NCI-H446 treated with DMSO at 0.1 percent for 48 hours (cell line): ENCODE data around the gene COX19.

ENCODE experiments used
- DNase-seq: peaks from one replicate; lab custom pipeline; 2025; lab: John Stamatoyannopoulos, UW

Gene COX19, protein sequence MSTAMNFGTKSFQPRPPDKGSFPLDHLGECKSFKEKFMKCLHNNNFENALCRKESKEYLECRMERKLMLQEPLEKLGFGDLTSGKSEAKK

GRCh38 chr7:974820-975681, at the start of gene COX19:
Gene COX19, minus strand, starts transcription at chr7:975549. Its CDS starts 40 bp downstream, at chr7:975509.
- peak; percentile 70 for DNase-seq

DNA sequence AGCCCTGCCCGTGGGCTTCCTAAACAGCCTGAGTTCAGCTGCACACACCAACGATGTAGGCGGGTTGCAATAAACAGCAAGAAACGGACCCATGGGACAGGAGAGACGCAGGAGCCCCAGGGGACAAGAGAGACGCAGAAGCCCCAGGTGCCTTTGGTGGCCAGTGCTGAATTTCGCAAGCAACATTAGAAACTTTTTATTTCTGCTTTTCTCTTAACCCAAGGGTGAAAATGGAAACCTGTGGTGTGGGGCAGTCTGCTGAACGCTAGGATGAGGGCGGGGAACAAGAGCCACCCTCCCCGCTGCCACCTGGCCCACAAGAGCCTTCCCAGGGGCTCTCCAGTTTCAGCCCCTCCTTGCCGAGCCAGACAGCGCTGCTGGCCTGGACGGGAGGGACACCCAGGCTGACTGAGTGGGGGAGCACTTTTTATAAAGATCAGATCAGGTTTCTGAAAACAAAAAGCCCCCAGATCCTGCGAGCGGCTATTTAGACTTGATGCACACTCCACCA, 49.0 kb upstream of the COX19 start:
- DNase-seq = no peak

- DNase-seq = no peak
These were observed 47.6 kb upstream of the COX19 start for GRCh38 chr7:1022801-1023465.

- DNase-seq = no peak
These were observed 47.0 kb upstream of the COX19 start for GRCh38 chr7:1022356-1022755.

DNA sequence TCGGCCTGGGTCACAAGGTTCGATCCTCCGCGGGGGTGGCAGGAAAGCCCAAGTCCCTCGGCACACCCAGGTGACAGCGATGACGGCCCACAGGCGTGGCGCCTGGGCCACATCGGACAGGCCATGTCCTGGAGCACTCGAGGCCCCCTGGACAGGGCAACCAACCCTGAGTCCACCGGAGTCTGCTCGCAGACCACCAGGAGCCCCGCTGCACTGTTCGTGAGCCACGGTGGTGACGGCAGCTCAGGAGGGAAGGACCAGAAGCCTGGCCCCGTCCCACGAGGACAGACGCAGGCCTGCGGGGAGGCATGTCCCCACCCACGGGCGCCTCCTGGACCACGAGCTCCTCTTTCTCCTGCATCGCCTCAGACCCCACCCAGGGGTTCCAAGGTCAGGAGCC, 46.6 kb upstream of the COX19 start:
- DNase-seq = no peak

DNA sequence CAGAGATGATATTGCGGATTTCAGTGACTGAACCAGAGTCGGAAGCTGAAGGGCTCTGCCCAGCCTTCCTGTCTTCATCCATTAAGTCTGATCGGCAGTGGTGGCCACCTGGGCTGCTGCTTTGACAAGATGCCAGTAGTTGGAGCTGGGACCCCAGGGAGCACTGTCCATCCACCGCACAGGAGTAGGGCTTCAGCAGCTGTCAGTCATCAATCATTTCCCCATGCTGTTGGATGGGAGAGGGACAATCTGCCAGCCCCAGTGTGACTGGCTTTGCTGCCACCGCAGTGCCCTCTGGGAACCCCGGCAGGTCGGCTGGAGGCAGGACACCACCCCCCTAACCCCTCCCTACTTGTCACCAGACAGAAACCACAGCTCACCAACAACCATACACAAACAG, 46.0 kb upstream of the COX19 start:
- DNase-seq = no peak

DNA sequence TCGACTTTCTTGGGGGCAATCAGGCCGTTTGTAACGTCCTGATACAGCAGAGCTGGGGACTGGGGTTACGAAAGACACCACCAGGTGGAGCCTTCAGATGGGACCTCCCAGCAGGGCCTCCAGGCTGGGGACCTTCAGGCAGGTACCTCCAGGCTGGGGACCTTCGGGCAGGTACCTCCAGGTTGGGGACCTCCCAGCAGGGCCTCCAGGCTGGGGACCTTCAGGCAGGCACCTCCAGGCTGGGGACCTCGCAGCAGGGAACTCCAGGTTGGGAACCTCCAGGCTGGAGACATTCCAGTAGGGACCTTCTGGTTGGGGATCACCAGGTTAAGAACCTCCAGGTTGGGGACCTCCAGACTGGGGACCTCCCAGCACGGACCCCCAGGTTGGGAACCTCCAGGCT, 45.5 kb upstream of the COX19 start:
- DNase-seq = no peak

GRCh38 chr7:1019789-1020610, 44.7 kb upstream of the COX19 start:
- no peak for DNase-seq

- DNase-seq = no peak
These were observed 44.0 kb upstream of the COX19 start for GRCh38 chr7:1019255-1019785.

- no peak for DNase-seq
These were observed 43.0 kb upstream of the COX19 start for GRCh38 chr7:1018334-1018695.

DNA sequence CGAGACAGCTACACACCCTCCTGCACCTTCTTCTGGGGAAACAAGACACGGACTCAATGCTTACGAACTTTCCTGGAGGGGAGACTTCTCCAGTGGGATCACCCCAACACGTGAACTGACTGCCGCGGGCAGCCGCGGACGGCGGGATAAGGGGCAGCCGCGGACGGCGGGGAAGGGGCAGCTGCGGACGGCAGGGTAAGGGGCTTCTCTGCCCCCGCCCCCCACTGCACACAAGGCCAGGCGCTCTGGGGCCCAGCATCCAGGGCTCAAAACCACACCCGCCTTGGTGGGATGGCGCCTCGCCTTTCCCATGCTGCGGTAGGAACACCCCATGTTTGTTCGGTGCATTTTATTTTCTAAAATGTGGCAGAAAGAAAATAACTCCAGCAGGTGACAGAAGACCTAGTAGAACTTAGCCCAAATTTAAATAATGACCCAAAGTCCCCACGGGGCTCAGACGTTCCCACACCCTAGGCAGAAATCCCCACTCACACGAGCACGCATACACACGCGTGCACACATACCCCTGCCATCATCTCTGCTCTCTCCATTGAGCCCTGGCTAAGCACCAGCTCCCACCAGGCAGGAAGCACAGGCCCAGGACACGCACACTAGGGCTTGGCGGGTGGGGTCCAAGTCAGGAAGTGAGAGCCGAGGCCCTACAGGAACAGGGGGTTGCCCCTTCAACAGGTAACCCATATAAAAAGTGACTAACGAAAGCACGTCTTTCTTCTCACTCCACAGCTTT, 42.4 kb upstream of the COX19 start:
- no peak for DNase-seq

DNA sequence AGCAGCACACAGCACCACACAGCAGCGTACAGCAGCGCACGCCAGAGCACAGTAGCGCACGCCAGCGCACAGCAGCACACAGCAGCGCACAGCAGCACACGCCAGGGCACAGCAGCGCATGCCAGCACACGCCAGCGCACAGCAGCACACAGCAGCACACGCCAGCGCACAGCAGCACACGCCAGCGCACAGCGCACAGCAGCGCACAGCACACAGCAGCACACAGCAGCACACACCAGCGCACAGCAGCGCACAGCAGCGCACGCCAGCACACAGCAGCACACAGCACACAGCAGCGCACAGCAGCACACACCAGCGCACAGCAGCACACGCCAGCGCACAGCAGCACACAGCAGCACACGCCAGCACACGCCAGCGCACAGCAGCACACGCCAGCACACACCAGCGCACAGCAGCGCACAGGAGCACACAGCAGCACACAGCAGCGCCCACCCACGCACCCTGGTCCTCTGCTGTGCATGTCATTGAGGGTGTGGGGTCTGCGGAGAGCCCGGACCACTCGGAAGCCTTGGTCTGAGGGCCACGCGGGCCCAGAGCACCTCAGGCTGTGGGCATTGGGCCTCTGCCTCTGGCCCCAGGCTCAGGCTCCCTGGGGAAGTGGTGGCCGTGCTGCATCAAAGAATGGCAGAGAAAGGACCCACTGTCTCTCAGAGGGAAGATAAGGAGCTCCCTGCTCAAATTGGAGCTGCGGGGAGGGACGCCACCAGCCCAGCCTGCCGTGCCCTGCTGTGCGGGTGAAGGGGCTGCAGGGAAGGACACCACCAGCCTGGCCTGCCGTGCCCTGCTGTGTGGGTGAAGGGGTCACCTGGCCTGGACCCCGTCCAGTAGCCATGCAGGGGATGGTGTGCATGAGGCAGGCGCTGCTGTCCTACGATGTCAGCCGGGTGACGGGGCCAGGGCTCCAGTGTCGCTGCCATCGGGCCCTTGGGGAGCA, 41.5 kb upstream of the COX19 start:
- no peak for DNase-seq

GRCh38 chr7:1015196-1016121, 40.1 kb upstream of the COX19 start:
- no peak for DNase-seq

GRCh38 chr7:1014681-1015080, 39.3 kb upstream of the COX19 start:
- no peak for DNase-seq

DNA sequence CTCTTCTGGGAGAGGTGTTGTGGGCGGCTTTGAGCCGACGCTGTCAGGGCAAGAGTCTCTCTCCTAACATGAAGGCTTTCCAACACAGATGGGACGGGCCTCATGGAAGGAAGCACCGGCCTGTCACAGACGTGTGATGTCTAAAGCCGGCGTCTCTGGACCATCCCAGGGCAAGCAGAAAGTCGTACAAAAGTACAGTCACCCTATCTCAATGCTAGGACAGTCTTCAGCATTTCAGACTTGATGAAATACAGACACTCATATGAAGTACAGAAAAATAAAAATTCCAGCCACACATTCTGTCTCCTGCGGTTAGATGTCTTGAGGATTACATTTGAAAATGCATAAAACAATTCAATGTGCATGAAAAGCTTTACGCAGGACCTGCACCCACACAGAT, 38.2 kb upstream of the COX19 start:
- no peak for DNase-seq

DNA sequence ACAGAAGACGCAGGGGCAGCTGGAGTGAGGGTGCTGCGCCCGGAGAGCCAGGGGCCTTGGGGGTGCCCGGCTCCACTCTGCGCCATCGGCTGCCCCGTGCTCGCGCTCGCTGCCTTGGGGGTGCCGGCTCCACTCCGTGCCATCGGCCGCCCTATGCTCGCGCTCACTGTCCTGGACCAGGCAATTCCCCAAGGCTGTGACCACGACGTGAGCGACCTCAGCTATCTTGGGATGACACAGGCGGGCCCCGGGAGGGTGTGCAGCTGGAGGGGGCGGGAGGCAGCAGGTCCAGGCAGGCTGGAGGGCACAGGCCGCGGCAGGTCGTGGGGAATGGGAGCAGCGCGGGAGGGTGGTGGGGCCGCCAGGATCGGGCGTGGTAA, 37.4 kb upstream of the COX19 start:
- no peak for DNase-seq

GRCh38 chr7:1012004-1012715, 36.8 kb upstream of the COX19 start:
- no peak for DNase-seq

DNA sequence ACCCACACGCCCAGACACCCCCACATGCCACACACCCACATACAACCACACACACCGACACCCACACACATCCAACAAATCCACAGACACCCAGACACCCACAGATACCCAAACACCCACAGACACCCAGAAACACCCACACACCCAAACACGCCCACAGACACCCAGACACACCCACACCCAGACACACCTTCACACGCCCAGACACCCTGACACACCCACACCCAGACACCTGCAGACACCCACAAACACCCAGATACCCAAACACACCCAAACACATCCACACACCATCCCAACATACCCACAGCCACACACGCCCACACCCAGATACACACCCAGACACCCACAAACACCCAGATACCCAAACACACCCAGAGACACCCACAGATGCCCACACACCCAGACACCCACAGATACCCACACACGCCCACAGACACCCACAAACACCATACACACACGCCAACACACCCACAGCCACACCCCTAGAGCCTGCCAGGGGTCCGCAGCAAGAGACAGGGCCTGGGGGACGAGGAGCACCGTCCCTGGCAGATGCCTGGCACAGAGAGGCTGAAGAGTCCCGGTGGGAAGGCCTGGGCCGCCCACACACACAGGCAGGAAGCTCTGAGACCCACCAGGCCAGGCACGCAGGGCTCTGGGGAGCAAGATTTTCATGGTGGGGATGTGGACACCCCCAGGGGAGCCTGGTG, 36.1 kb upstream of the COX19 start:
- no peak for DNase-seq
